GM12873 (cell line): Measurements from ENCODE around the gene TNMD.
A peak's percentile ranks its signal among the peaks of the same experiment; 100 is the strongest.

Experiments
- CTCF ChIP-seq: IDR thresholded peaks from 2 replicates; pipeline ENCODE4 v1.5.1; 2012; ENCODE audit warnings: low read depth, mild to moderate bottlenecking, moderate library complexity, low read length, control low read depth; ENCODE audit not compliant: insufficient read depth; ENCODE audit errors: missing control alignments

TNMD gene

GRCh38 chrX:100584611-100585010, at the start of gene TNMD:
TSS of gene TNMD (plus strand) at chrX:100584936. CDS start at chrX:100585019, 83 bp downstream.
- TF ChIP-seq CTCF: no peak

- peak; percentile 35 for TF ChIP-seq CTCF
These were observed 19.2 kb upstream of the TNMD start for GRCh38 chrX:100565534-100565933.

- no peak for TF ChIP-seq CTCF
These were observed 2.0 kb downstream of the TNMD start for GRCh38 chrX:100586747-100587146.

- TF ChIP-seq CTCF: no peak
These were observed 3.1 kb downstream of the TNMD start for GRCh38 chrX:100587861-100588260.

GRCh38 chrX:100591256-100592051, 6.7 kb downstream of the TNMD start:
- no peak for TF ChIP-seq CTCF

- TF ChIP-seq CTCF: no peak
These were observed 8.4 kb downstream of the TNMD start for GRCh38 chrX:100593126-100593525.

- no peak for TF ChIP-seq CTCF
These were observed 8.8 kb downstream of the TNMD start for GRCh38 chrX:100593581-100593980.
